Mesenchymal stem cell (in vitro differentiated cells and primary cell): ENCODE data around the gene CNTNAP2.

Experiments used
- DNase-seq: peaks from one replicate; pipeline ENCODE4 v3.0.0-alpha.2; 2013
- H2AFZ ChIP-seq: one replicate; pipeline ENCODE4 v1.6.1; 2013; ENCODE audit warnings: low read depth, mild to moderate bottlenecking, control low read depth, inconsistent platforms, low read length, moderate library complexity
- H2AK5ac ChIP-seq: 2 replicates; pipeline ENCODE4 v1.6.1; 2013; ENCODE audit warnings: low read length, moderate library complexity, mild to moderate bottlenecking, inconsistent platforms; ENCODE audit not compliant: severe bottlenecking
- H2BK120ac ChIP-seq: one replicate; pipeline ENCODE4 v1.6.1; 2013; ENCODE audit warnings: low read depth, mild to moderate bottlenecking, inconsistent platforms, low read length, moderate library complexity
- H2BK12ac ChIP-seq, 2 experiments: one replicate each; pipeline ENCODE4 v1.6.1; 2013; ENCODE audit warnings: inconsistent platforms in 2 of 2, low read length in 2 of 2, mild to moderate bottlenecking in 2 of 2, moderate library complexity in 2 of 2, control low read depth in 1 of 2
- H2BK15ac ChIP-seq: one replicate; pipeline ENCODE4 v1.6.1; 2013; ENCODE audit warnings: mild to moderate bottlenecking, low read depth, inconsistent platforms; ENCODE audit not compliant: poor library complexity, severe bottlenecking
- H2BK5ac ChIP-seq: 2 replicates; pipeline ENCODE4 v1.6.1; 2013; ENCODE audit warnings: low read depth, mild to moderate bottlenecking, low read length, control low read depth, inconsistent platforms; ENCODE audit not compliant: poor library complexity, severe bottlenecking
- H3K14ac ChIP-seq, 2 experiments: one replicate each; pipeline ENCODE4 v1.6.1; 2013; ENCODE audit warnings: inconsistent platforms in 2 of 2, low read length in 2 of 2, control low read depth in 1 of 2, mild to moderate bottlenecking in 1 of 2, moderate library complexity in 1 of 2
- H3K18ac ChIP-seq, 2 experiments: one replicate each; pipeline ENCODE4 v1.6.1; 2013; ENCODE audit warnings: inconsistent platforms in 2 of 2, low read length in 2 of 2, control low read depth in 1 of 2, low read depth in 1 of 2, mild to moderate bottlenecking in 1 of 2
- H3K23ac ChIP-seq, 2 experiments: one replicate each; pipeline ENCODE4 v1.6.1; 2013; ENCODE audit warnings: inconsistent platforms in 2 of 2, low read length in 2 of 2, mild to moderate bottlenecking in 2 of 2, moderate library complexity in 2 of 2, control low read depth in 1 of 2
- H3K27ac ChIP-seq: 2 replicates; pipeline ENCODE4 v1.5.1; 2013; ENCODE audit warnings: mild to moderate bottlenecking, moderate library complexity, low read length, control low read depth, inconsistent platforms; ENCODE audit not compliant: poor library complexity, severe bottlenecking
- H3K27me3 ChIP-seq, 2 experiments: 2 replicates each; pipeline versions ENCODE4 v1.6.1 to v1.7.0; 2013; ENCODE audit warnings: low read length in 2 of 2, mild to moderate bottlenecking in 2 of 2, moderate library complexity in 2 of 2, control low read depth in 1 of 2, inconsistent platforms in 1 of 2; ENCODE audit not compliant: control insufficient read depth in 1 of 2, insufficient read depth in 1 of 2
- H3K36me3 ChIP-seq, 2 experiments: 2 replicates each; pipeline versions ENCODE4 v1.6.1 to v1.7.0; 2013; ENCODE audit warnings: low read length in 2 of 2, control low read depth in 1 of 2, inconsistent platforms in 1 of 2, low read depth in 1 of 2, mild to moderate bottlenecking in 1 of 2; ENCODE audit not compliant: insufficient read depth in 2 of 2, control insufficient read depth in 1 of 2
- H3K4ac ChIP-seq, 2 experiments: one replicate each; pipeline ENCODE4 v1.6.1; 2013; ENCODE audit warnings: inconsistent platforms in 2 of 2, low read length in 2 of 2, mild to moderate bottlenecking in 2 of 2, moderate library complexity in 2 of 2, control low read depth in 1 of 2, low read depth in 1 of 2
- H3K4me1 ChIP-seq: 2 replicates; pipeline ENCODE4 v1.6.1; 2013; ENCODE audit warnings: low read depth, low read length, control low read depth; ENCODE audit not compliant: control insufficient read depth, insufficient read depth
- H3K4me2 ChIP-seq: 2 replicates; pipeline ENCODE4 v1.6.1; 2013; ENCODE audit warnings: low read length, mild to moderate bottlenecking, inconsistent platforms; ENCODE audit not compliant: poor library complexity, severe bottlenecking
- H3K4me3 ChIP-seq, 2 experiments: 2 replicates each; pipeline versions ENCODE4 v1.5.1 to v1.7.0; 2013; ENCODE audit warnings: low read length in 2 of 2, mild to moderate bottlenecking in 2 of 2, control low read depth in 1 of 2, low read depth in 1 of 2; ENCODE audit not compliant: insufficient read depth in 1 of 2
- H3K79me1 ChIP-seq: replicated peaks from 2 replicates; pipeline ENCODE4 v1.6.1; 2013; ENCODE audit warnings: mild to moderate bottlenecking, control low read depth, low read length, inconsistent platforms; ENCODE audit not compliant: poor library complexity, severe bottlenecking
- H3K9ac ChIP-seq: 2 replicates; pipeline ENCODE4 v1.7.0; 2013; ENCODE audit warnings: mild to moderate bottlenecking, low read length, moderate library complexity
- H3K9me3 ChIP-seq: 2 replicates; pipeline ENCODE4 v1.7.0; 2013; ENCODE audit warnings: mild to moderate bottlenecking, low read length; ENCODE audit not compliant: control insufficient read depth
- H4K8ac ChIP-seq: one replicate; pipeline ENCODE4 v1.6.1; 2013; ENCODE audit warnings: inconsistent platforms, mild to moderate bottlenecking, low read length, moderate library complexity
- H4K91ac ChIP-seq: one replicate; pipeline ENCODE4 v1.6.1; 2013; ENCODE audit warnings: mild to moderate bottlenecking, low read length, inconsistent platforms
- WGBS: methylation state at CpG from one replicate; pipeline ENCODE4 v1.1.7; 2013; ENCODE audit warnings: mixed read lengths; 5-methylcytosine and 5-hydroxymethylcytosine counted together

CNTNAP2 gene

DNA sequence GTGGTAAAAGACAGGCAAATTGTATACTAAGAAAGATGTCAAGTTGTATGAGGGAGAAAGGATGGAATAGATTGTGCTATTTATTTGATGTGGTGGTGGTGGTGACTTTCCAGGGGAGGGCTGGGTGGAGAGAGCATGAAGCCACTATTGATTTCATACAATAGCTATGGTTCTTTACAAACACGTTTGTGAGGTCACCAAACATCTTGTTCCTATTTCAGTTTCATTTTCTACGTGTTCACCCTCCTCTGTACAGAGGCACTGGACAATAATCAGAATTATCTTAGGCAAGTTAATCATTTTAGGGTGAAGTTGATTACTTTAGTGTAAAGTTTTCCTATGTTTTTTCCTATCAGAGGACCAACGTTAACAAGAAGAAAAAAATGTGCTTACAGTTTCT lies 10.3 kb upstream of the CNTNAP2 start:
- Histone ChIP-seq H3K27me3 (no peaks in the 10 kb centered on the region), H4K91ac (no peak overlapping the region), H2BK120ac (no peak overlapping the region), H2AFZ (no peak overlapping the region), H3K4me1 (no peaks in the 10 kb centered on the region), H3K79me1 (no peaks in the 10 kb centered on the region), H3K23ac (no peak overlapping the region), H2BK15ac (no peak overlapping the region), H3K27ac (no peak overlapping the region), H3K9me3 (no peaks in the 10 kb centered on the region), H3K9ac (no peak overlapping the region), H2BK5ac (no peak overlapping the region), H3K36me3 (no peaks in the 10 kb centered on the region), H4K8ac (no peak overlapping the region), H2AK5ac (no peak overlapping the region), H3K4me3 (no peak overlapping the region), H2BK12ac (no peak overlapping the region), H3K18ac (no peak overlapping the region), H3K14ac (no peak overlapping the region), H3K4ac (no peak overlapping the region), H3K4me2 (no peak overlapping the region)
- no peak for DNase-seq
- 33% methylated on average over 2 of the region's 3 CpGs for WGBS

DNA sequence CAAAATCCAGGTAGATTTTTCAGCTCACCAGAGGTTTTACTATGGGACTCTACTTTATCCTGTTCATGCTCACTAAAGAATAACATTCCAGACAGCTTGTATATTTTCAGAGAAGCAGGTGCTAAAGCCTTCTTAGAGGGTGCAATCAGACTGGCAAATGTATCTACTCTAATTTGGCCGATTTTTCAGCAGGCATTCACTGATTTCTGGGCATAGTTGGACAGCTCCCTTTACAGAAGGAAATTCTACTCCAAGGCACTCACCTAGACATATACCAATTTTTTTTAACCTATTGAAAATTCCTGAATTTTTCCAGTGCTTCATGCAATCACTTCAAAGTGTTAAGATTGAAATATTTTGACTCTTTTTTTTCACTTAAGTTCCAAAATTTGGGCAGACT lies 3.8 kb upstream of the CNTNAP2 start:
- no peak overlapping the region for H3K9ac ChIP-seq
- 48% methylated on average over 1 of the region's 1 CpG for WGBS
- no peak overlapping the region for H3K4me3 ChIP-seq
- H4K91ac ChIP-seq: no peak overlapping the region
- no peak overlapping the region for H2AK5ac ChIP-seq
- peaks cover 7% of the 10 kb centered on the region for H3K4me1 ChIP-seq
- H3K14ac ChIP-seq: no peak overlapping the region
- no peak overlapping the region for H2BK12ac ChIP-seq
- no peak for DNase-seq
- no peak overlapping the region for H2BK5ac ChIP-seq
- H3K18ac ChIP-seq: no peak overlapping the region
- no peak overlapping the region for H4K8ac ChIP-seq
- H2BK120ac ChIP-seq: no peak overlapping the region
- H3K27ac ChIP-seq: no peak overlapping the region
- H3K4ac ChIP-seq: no peak overlapping the region
- H3K23ac ChIP-seq: no peak overlapping the region
- no peaks in the 10 kb centered on the region for H3K36me3 ChIP-seq
- H2AFZ ChIP-seq: no peak overlapping the region
- no peaks in the 10 kb centered on the region for H3K79me1 ChIP-seq
- no peaks in the 10 kb centered on the region for H3K9me3 ChIP-seq
- peaks cover 0 to 13% of the 10 kb centered on the region in 2 experiments for H3K27me3 ChIP-seq
- H2BK15ac ChIP-seq: no peak overlapping the region
- H3K4me2 ChIP-seq: no peak overlapping the region

DNA sequence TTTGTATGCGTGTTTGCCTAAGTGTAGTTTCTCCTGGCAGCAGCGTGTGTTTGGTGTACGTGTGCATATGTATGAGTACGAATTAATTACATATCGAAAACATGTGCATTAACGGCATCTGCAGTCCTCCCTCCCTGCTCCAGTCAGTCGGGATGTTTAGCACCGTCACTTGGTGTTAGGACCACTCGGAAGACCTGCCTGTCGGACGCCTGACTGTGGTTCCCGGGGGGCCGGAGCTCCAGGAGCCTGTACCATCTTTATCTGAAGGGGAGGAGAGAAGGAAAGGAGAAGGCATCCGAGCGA lies 1.1 kb upstream of the CNTNAP2 start:
- H3K23ac ChIP-seq: no peak overlapping the region
- H4K8ac ChIP-seq: no peak overlapping the region
- H2BK15ac ChIP-seq: no peak overlapping the region
- H3K9me3 ChIP-seq: no peaks in the 10 kb centered on the region
- peaks cover 7% of the 10 kb centered on the region for H3K4me1 ChIP-seq
- H2BK5ac ChIP-seq: no peak overlapping the region
- no peaks in the 10 kb centered on the region for H3K36me3 ChIP-seq
- no peaks in the 10 kb centered on the region for H3K79me1 ChIP-seq
- peak overlapping the region in 1 of 2 experiments; percentile 77 for H3K4me3 ChIP-seq
- no peak overlapping the region for H3K9ac ChIP-seq
- H3K4ac ChIP-seq: no peak overlapping the region
- peaks cover 0 to 17% of the 10 kb centered on the region in 2 experiments for H3K27me3 ChIP-seq
- no peak for DNase-seq
- no peak overlapping the region for H2AK5ac ChIP-seq
- no peak overlapping the region for H4K91ac ChIP-seq
- H2BK120ac ChIP-seq: no peak overlapping the region
- H2AFZ ChIP-seq: no peak overlapping the region
- 9% methylated on average over 13 of the region's 15 CpGs for WGBS
- peak overlapping the region; percentile 98 for H3K4me2 ChIP-seq
- no peak overlapping the region for H2BK12ac ChIP-seq
- no peak overlapping the region for H3K18ac ChIP-seq
- no peak overlapping the region for H3K27ac ChIP-seq
- no peak overlapping the region for H3K14ac ChIP-seq

DNA sequence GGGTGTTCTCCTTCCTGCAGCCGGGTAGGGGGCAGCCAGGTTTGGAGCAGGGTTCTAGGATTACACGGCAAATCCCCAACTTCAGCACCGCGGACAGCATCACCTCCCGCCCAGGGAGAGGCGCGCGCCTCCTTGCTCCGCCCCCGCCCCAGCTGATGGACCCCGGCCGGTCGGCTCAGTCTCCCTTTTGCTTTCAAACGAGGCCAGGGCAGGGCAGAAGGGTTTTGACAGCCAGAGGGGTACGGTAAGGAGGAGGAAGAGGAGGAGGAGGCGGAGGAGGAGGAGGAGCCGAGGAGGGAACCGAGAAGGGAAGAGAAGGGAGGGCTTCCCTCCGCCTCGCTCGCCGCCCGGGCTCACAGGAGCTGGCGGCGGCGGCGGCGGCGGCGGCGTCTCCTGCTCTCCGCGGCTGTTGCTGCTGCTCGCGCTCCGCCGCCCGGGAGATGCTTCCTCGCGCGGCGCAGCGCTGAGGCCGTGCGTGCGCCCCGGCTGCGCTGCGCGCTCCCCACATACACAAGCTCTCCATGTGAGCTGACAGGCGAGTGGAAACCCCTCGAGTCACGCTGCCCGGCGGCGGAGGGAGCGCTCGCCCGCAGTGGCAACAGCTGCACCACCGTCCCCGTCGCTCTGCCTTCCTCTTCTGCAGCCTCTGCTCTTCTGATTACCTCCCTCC lies 615 bp upstream of the CNTNAP2 start:
- peak; percentile 63 for DNase-seq
- Histone ChIP-seq H3K79me1 (no peaks in the 10 kb centered on the region), H3K9me3 (no peaks in the 10 kb centered on the region), H3K4me3 (peak overlapping the region; percentile 68 to 77), H2BK5ac (no peak overlapping the region), H3K4me1 (peaks cover 7% of the 10 kb centered on the region), H3K18ac (no peak overlapping the region), H2BK15ac (no peak overlapping the region), H4K8ac (no peak overlapping the region), H3K4me2 (peak overlapping the region; percentile 98), H3K27ac (no peak overlapping the region), H2BK120ac (no peak overlapping the region), H3K9ac (no peak overlapping the region), H3K4ac (no peak overlapping the region), H3K27me3 (peaks cover 0 to 17% of the 10 kb centered on the region in 2 experiments), H2BK12ac (no peak overlapping the region), H3K14ac (no peak overlapping the region), H3K36me3 (no peaks in the 10 kb centered on the region), H3K23ac (no peak overlapping the region), H2AK5ac (no peak overlapping the region), H4K91ac (no peak overlapping the region), H2AFZ (peak overlapping the region; percentile 89)
- WGBS: 0% methylated on average over 31 of the region's 62 CpGs
